Placental pericyte (primary cell): ENCODE data around the gene C12orf75. TPM values are rescaled to one million over a fixed set of nuclear protein-coding genes. Genes with fewer than 3 reads are reported as not detected.

Experiments used
- total RNA-seq: library from RNA; depleted of rRNA; stranded (reverse); fragments of >200 nt; gene quantifications from 2 replicates; pipeline ENCODE4 v1.2.3, GENCODE V29; 2012

The C12orf75 gene
- 17.5 and 206 TPM in 2 replicates for total RNA-seq

DNA sequence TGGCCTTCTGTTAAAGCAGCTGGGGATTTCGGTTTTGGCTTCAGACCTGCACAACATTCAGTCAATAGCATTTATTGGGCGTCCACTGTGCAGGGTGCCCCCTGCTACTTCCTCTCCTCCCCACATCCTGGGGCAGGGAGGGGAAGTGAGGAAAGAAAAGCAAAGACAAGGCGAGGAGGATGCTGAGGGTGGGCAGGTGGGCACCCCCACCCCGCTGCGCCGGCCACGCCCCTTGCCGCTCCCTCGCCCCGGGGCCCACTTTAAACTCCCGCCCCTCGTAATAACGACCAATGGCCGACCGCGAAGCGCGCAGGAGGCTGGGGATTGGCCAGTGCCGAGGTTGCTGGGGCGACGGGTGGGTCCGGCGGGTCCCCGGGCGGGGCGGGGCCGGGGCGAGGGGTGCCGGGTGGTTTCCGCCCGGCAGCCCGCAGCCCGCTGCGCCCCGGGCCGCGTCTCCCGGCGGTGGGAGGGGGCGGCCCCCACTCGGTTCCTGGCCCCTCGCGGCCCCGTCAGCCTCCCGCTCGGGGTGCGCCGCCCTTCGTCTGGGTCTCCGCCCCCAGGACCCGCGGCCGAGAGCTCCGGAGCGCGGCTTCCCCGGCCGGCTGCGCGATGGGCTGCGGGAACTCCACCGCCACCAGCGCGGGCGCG lies at the start of gene C12orf75:
Gene C12orf75, plus strand, starts transcription at position 409 of the 648 bp plus-strand sequence. Its CDS starts 201 bp downstream, at position 610.

Other genes starting within 250 kb of the C12orf75 start
- 30.5 and 52.5 TPM in 2 replicates for gene ALDH1L2, start 246.2 kb upstream of the C12orf75 start, total RNA-seq
- 96.1 and 139 TPM in 2 replicates for gene WASHC4, start 223.0 kb upstream of the C12orf75 start, total RNA-seq
- 37.2 and 59.6 TPM in 2 replicates for gene APPL2, start 94.5 kb upstream of the C12orf75 start, total RNA-seq